ENCODE measurements around the gene EML6. TPM values are rescaled to one million over a fixed set of nuclear protein-coding genes. Genes with fewer than 3 reads are reported as not detected.

EML6 gene
- 1 to 10 TPM in 2 of 4 donors, under 1 TPM in 2; 0.62 to 1.5 (median 1.1) TPM for total RNA-seq

- H3K27ac ChIP-seq, result peak within 1 kb of the TSS; percentile 21 to 87 (median 83)
- H3K36me3 ChIP-seq, result no peaks in the 10 kb centered on the region
- peak; percentile 99 for ATAC-seq
- peaks cover 0 to 27% (median 6%) of the 10 kb centered on the region in 3 donors for H3K4me1 ChIP-seq
- H3K9me3 ChIP-seq, result no peaks in the 10 kb centered on the region
- peaks cover 14% of the 10 kb centered on the region for H3K27me3 ChIP-seq
- 2 to 3% methylated on average over 4 to 5 of the region's 90 CpGs for whole genome bisulfite sequencing, 2 donors (ENCODE audit: low coverage in 1 of 2)
- H3K4me3 ChIP-seq, result peak within 1 kb of the TSS; percentile 72 to 87
- TF ChIP-seq POLR2AphosphoS5 (IDR thresholded peaks at IDR 0.05) (peak; percentile 44), CTCF (IDR thresholded peaks at IDR 0.05) (peak in 3 of 4 experiments; percentile 9 to 50 (median 43)), POLR2A (IDR thresholded peaks at IDR 0.05) (peak in 1 of 2 donors; percentile 44), EP300 (IDR thresholded peaks at IDR 0.05) (no peak)
Measured at GRCh38 chr2:54723131-54723995, at the start of gene EML6. Gene EML6, plus strand, starts transcription at chr2:54723662. Its CDS starts 1,400 bp downstream, at chr2:54725062.

DNA sequence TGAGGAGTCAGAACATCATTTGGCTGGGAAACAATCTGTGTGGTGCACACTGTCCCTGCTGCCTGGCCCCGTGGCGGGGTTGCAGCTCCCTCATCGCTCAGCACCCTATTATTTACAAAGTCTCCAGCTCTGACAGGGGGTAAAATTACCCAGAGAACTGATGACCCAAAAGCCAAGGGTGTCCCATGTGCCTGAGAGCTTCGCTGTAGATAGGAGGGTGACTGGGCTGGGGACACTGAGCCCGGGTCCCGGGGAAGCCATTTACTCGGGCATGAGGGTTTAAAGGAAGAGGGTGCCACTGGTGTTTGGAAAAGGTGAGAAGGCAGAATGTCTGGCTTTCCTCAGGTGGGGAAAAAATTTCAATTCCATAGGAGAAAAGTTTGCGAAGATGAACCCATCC, 48.2 kb upstream of the EML6 start:
- H3K4me1 ChIP-seq, result peaks cover 1 to 54% (median 9%) of the 10 kb centered on the region in 3 donors
- H3K27ac ChIP-seq, result peak overlapping the region in 1 of 4 donors; percentile 83
- TF ChIP-seq POLR2A (IDR thresholded peaks at IDR 0.05) (no peak), EP300 (IDR thresholded peaks at IDR 0.05) (no peak), CTCF (IDR thresholded peaks at IDR 0.05) (no peak), POLR2AphosphoS5 (IDR thresholded peaks at IDR 0.05) (no peak)
- no peak for ATAC-seq
- H3K4me3 ChIP-seq, result no peak overlapping the region
- H3K9me3 ChIP-seq, result no peaks in the 10 kb centered on the region
- H3K27me3 ChIP-seq, result no peaks in the 10 kb centered on the region
- peaks cover 0 to 4% of the 10 kb centered on the region in 2 donors for H3K36me3 ChIP-seq
- 100% methylated on average over 1 of the region's 8 CpGs for WGBS, 2 donors (ENCODE audit: low coverage in 1 of 2)

DNA sequence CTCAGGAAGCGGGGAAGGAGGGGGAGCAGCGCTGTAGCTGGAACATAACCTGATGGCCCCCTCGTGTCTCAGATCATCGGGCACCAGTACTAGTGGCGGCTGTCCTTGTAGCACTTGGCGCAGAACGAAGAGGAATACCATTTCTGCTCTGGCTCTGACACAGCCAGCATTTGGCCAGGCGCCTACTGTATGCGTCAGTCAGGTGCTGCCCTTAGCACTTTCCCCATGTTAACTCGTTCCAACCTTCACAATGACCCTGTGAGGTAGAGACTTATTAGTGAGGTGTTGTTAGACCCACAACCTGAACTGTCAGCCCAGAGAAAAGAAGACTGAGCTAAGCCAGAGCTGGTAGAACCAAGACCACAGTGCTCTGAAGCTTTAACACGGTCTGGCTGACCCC, 47.7 kb upstream of the EML6 start:
- Histone ChIP-seq H3K27ac (peak overlapping the region in 1 of 4 donors; percentile 83), H3K27me3 (no peaks in the 10 kb centered on the region), H3K4me3 (no peak overlapping the region), H3K4me1 (peaks cover 0 to 50% (median 10%) of the 10 kb centered on the region in 3 donors), H3K9me3 (no peaks in the 10 kb centered on the region), H3K36me3 (peaks cover 0 to 4% of the 10 kb centered on the region in 2 donors)
- ATAC-seq, result no peak
- TF ChIP-seq POLR2AphosphoS5 (IDR thresholded peaks at IDR 0.05) (no peak), CTCF (IDR thresholded peaks at IDR 0.05) (no peak), POLR2A (IDR thresholded peaks at IDR 0.05) (no peak), EP300 (IDR thresholded peaks at IDR 0.05) (no peak)
- 20 to 59% methylated on average over 5 to 8 of the region's 11 CpGs for WGBS, 2 donors (ENCODE audit: low coverage in 1 of 2)

DNA sequence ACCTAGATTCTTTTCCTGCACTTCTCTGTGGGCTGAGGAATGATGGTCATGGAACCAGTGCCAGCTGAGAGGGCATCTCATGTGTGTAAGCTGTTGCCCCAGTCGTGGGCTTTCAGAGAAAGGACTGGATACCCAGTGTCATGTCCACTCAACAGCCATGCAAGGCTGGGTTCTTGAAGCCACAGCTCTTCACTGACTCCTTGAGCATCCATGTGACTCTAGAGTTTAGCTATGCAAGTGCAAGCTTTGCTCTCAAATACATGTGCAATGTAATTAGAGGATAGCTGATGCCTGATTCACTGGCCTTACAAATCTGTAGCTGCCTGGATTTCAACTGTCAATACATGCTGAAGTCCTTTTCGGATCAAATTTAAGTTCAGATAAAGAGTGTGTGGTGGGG, 46.8 kb upstream of the EML6 start:
- 88% methylated on average over 1 of the region's 2 CpGs; no CpG with 5 or more reads in 1 of the 2 donors for WGBS, 2 donors (ENCODE audit: low coverage in 1 of 2)
- Histone ChIP-seq H3K27ac (no peak overlapping the region), H3K27me3 (no peaks in the 10 kb centered on the region), H3K4me3 (no peak overlapping the region), H3K36me3 (no peaks in the 10 kb centered on the region), H3K9me3 (no peaks in the 10 kb centered on the region), H3K4me1 (peaks cover 0 to 41% (median 11%) of the 10 kb centered on the region in 3 donors)
- ATAC-seq, result no peak
- TF ChIP-seq CTCF (IDR thresholded peaks at IDR 0.05) (no peak), EP300 (IDR thresholded peaks at IDR 0.05) (no peak), POLR2A (IDR thresholded peaks at IDR 0.05) (no peak), POLR2AphosphoS5 (IDR thresholded peaks at IDR 0.05) (no peak)

All from gastroesophageal sphincter (tissue), 4 donors.